GM21360 (cell line): ENCODE results near the gene MAP2K7.
"Not testable (repeated sequence)": the region's sequence is repeated elsewhere in the genome, so short reads cannot be mapped to it uniquely, and the experiment has no call there.

Source experiments
- ATAC-seq: cut with Tn5 transposase; IDR thresholded peaks from one replicate; pipeline ENCODE4 v1.9.1; 2021; ENCODE audit warnings: mild to moderate bottlenecking, moderate library complexity; ENCODE audit not compliant: unreplicated experiment

MAP2K7 gene

GRCh38 chr19:7903244-7904073, at the start of gene MAP2K7:
Gene MAP2K7, plus strand, starts transcription at chr19:7903877. Its CDS starts 68 bp downstream, at chr19:7903945.
- peak; percentile 85 for ATAC-seq

- no peak for ATAC-seq
Measured at GRCh38 chr19:7855426-7856108, 48.1 kb upstream of the MAP2K7 start.

- no peak for ATAC-seq
Measured at GRCh38 chr19:7856109-7856591, 47.5 kb upstream of the MAP2K7 start.

GRCh38 chr19:7856679-7857663, 46.7 kb upstream of the MAP2K7 start:
- ATAC-seq, result no peak

GRCh38 chr19:7857727-7858108, 46.0 kb upstream of the MAP2K7 start:
- no peak for ATAC-seq

- no peak for ATAC-seq
Measured at GRCh38 chr19:7858109-7858770, 45.4 kb upstream of the MAP2K7 start.

- not testable (repeated sequence) for ATAC-seq
Measured at GRCh38 chr19:7859087-7859486, 44.6 kb upstream of the MAP2K7 start.

GRCh38 chr19:7859831-7860713, 43.6 kb upstream of the MAP2K7 start:
- no peak for ATAC-seq

- ATAC-seq, result no peak
Measured at GRCh38 chr19:7860714-7861618, 42.7 kb upstream of the MAP2K7 start.

- no peak for ATAC-seq
Measured at GRCh38 chr19:7861619-7862412, 41.9 kb upstream of the MAP2K7 start.

GRCh38 chr19:7862413-7862951, 41.2 kb upstream of the MAP2K7 start:
- no peak for ATAC-seq

GRCh38 chr19:7863157-7863970, 40.3 kb upstream of the MAP2K7 start:
- no peak for ATAC-seq

GRCh38 chr19:7863971-7864689, 39.5 kb upstream of the MAP2K7 start:
- ATAC-seq, result no peak

GRCh38 chr19:7864690-7865074, 39.0 kb upstream of the MAP2K7 start:
- ATAC-seq, result no peak

GRCh38 chr19:7865262-7865911, 38.3 kb upstream of the MAP2K7 start:
- no peak for ATAC-seq
